ENCODE measurements around the gene INSC.

DNA sequence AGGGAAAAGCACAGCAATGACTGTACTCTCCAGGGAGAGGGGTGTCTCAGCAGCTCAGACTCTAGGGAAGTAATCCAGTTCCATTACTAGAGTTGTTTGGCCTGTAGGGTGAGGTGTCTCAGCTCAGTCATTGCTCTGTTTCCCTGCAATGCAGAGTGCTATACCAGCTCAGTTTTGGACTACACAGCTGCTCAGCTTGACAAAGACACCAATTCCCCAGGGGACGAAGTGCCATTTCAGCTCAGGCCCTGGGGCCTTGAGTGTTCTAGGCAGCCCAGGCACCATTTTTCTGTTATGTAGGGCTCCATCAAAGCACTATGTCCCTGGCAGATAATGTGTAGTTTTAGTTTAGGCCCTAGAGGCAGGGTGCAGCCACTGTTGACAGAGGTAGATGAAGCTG is 23.1 kb upstream of the INSC start:
- no peak for TF ChIP-seq CEBPB (IDR thresholded peaks at IDR 0.05; ENCODE audit: low read depth)
- TF ChIP-seq, protein P1, sequence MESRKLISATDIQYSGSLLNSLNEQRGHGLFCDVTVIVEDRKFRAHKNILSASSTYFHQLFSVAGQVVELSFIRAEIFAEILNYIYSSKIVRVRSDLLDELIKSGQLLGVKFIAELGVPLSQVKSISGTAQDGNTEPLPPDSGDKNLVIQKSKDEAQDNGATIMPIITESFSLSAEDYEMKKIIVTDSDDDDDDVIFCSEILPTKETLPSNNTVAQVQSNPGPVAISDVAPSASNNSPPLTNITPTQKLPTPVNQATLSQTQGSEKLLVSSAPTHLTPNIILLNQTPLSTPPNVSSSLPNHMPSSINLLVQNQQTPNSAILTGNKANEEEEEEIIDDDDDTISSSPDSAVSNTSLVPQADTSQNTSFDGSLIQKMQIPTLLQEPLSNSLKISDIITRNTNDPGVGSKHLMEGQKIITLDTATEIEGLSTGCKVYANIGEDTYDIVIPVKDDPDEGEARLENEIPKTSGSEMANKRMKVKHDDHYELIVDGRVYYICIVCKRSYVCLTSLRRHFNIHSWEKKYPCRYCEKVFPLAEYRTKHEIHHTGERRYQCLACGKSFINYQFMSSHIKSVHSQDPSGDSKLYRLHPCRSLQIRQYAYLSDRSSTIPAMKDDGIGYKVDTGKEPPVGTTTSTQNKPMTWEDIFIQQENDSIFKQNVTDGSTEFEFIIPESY (IDR thresholded peaks at IDR 0.05; ENCODE audit: extremely low read depth, insufficient replicate concordance, low read length), result no peak
- no peak for TF ChIP-seq EZH2 (IDR thresholded peaks at IDR 0.05)
- TF ChIP-seq, protein P2, sequence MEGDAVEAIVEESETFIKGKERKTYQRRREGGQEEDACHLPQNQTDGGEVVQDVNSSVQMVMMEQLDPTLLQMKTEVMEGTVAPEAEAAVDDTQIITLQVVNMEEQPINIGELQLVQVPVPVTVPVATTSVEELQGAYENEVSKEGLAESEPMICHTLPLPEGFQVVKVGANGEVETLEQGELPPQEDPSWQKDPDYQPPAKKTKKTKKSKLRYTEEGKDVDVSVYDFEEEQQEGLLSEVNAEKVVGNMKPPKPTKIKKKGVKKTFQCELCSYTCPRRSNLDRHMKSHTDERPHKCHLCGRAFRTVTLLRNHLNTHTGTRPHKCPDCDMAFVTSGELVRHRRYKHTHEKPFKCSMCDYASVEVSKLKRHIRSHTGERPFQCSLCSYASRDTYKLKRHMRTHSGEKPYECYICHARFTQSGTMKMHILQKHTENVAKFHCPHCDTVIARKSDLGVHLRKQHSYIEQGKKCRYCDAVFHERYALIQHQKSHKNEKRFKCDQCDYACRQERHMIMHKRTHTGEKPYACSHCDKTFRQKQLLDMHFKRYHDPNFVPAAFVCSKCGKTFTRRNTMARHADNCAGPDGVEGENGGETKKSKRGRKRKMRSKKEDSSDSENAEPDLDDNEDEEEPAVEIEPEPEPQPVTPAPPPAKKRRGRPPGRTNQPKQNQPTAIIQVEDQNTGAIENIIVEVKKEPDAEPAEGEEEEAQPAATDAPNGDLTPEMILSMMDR (IDR thresholded peaks at IDR 0.05 in 2 of 3, conservative IDR thresholded peaks at IDR 0.05 in 1 of 3; ENCODE audit: borderline replicate concordance in 1 of 3, insufficient read depth in 1 of 3, low read depth in 2 of 3, low read length in 2 of 3), result no peak
- TF ChIP-seq POLR2AphosphoS5 (IDR thresholded peaks at IDR 0.05; ENCODE audit: low read depth, low read length), result no peak
- no peak for TF ChIP-seq CBX3 (IDR thresholded peaks at IDR 0.05; ENCODE audit: low read depth)
- no peak for TF ChIP-seq SRF (IDR thresholded peaks at IDR 0.05; ENCODE audit: low read depth)
- TF ChIP-seq, protein P3, sequence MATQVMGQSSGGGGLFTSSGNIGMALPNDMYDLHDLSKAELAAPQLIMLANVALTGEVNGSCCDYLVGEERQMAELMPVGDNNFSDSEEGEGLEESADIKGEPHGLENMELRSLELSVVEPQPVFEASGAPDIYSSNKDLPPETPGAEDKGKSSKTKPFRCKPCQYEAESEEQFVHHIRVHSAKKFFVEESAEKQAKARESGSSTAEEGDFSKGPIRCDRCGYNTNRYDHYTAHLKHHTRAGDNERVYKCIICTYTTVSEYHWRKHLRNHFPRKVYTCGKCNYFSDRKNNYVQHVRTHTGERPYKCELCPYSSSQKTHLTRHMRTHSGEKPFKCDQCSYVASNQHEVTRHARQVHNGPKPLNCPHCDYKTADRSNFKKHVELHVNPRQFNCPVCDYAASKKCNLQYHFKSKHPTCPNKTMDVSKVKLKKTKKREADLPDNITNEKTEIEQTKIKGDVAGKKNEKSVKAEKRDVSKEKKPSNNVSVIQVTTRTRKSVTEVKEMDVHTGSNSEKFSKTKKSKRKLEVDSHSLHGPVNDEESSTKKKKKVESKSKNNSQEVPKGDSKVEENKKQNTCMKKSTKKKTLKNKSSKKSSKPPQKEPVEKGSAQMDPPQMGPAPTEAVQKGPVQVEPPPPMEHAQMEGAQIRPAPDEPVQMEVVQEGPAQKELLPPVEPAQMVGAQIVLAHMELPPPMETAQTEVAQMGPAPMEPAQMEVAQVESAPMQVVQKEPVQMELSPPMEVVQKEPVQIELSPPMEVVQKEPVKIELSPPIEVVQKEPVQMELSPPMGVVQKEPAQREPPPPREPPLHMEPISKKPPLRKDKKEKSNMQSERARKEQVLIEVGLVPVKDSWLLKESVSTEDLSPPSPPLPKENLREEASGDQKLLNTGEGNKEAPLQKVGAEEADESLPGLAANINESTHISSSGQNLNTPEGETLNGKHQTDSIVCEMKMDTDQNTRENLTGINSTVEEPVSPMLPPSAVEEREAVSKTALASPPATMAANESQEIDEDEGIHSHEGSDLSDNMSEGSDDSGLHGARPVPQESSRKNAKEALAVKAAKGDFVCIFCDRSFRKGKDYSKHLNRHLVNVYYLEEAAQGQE (IDR thresholded peaks at IDR 0.05; ENCODE audit: low read depth), result no peak

Measured in HCT116 (cell line).